Right ventricle myocardium inferior (tissue), 1 donor: ENCODE data around the gene PER1. TPM values are rescaled to one million over a fixed set of nuclear protein-coding genes. Genes with fewer than 3 reads are reported as not detected.
"Not testable (repeated sequence)": the region's sequence is repeated elsewhere in the genome, so short reads cannot be mapped to it uniquely, and the experiment has no call there.

Experiments
- ATAC-seq: fragments of 200-7000 bp; cut with Tn5 transposase; one replicate; pipeline ENCODE4 v1.9.1; 2020; ENCODE audit warnings: mild to moderate bottlenecking, moderate library complexity
- DNase-seq: peaks from one replicate; pipeline ENCODE4 v3.0.0; 2021; ENCODE audit errors: missing footprints
- intact Hi-C: fragments of 100-400 bp; cut with DNase I; formaldehyde crosslinking; loops from one replicate; pipeline ENCODE4 v1.11.0; 2022
- total RNA-seq: library from RNA; stranded (reverse); fragmentation: NEBNext Ultra II Directional; extraction: Animal tissue kit (Norgen Biotek cat#: 25700); gene quantifications from one replicate; pipeline ENCODE4 v1.2.1, GENCODE V29; 2021
- donor health status: DM: no; HTN: yes; CAD: no; lungs with severe emphysema.

The PER1 gene
- total RNA-seq, 1 donor from 2014 or later = 124 TPM

- intact Hi-C loops = loop anchor here (2.0 kb wide), 2 partner anchors 57 to 105 kb away; no protein-coding TSS in a partner anchor
- DNase-seq (no peak), ATAC-seq (no peak)
Observed at GRCh38 chr17:8117980-8118768, 34.0 kb downstream of the PER1 start, which contains the start of gene ALOXE3. TSS of gene ALOXE3 (minus strand) at chr17:8118514. CDS start at chr17:8117990, 524 bp downstream.

- ATAC-seq = no peak
- DNase-seq = no peak
- intact Hi-C loops = no loop called here
Observed at GRCh38 chr17:8117367-8117979, 34.7 kb downstream of the PER1 start.

GRCh38 chr17:8116776-8117175 is 35.4 kb downstream of the PER1 start:
- ATAC-seq = no peak
- intact Hi-C loops = no loop called here
- DNase-seq = no peak

- no peak for DNase-seq
- no peak for ATAC-seq
- intact Hi-C loops = loop anchor here (5.0 kb wide), 1 partner anchor 39 kb away; no protein-coding TSS in a partner anchor
Observed at GRCh38 chr17:8110907-8111306, 41.3 kb downstream of the PER1 start.

GRCh38 chr17:8110456-8110804 is 41.8 kb downstream of the PER1 start:
- intact Hi-C loops = loop anchor here (5.0 kb wide), 1 partner anchor 38 kb away; no protein-coding TSS in a partner anchor
- DNase-seq (no peak), ATAC-seq (no peak)

GRCh38 chr17:8109661-8110455 is 42.3 kb downstream of the PER1 start:
- intact Hi-C loops = loop anchor here (5.0 kb wide), 1 partner anchor 38 kb away; no protein-coding TSS in a partner anchor
- ATAC-seq = peak; percentile 56
- peak; percentile 88 for DNase-seq

GRCh38 chr17:8108972-8109660 is 43.1 kb downstream of the PER1 start:
- intact Hi-C loops = no loop called here
- no peak for ATAC-seq
- no peak for DNase-seq

- DNase-seq, ATAC-seq, intact Hi-C loops: not testable (repeated sequence)
Observed at GRCh38 chr17:8106980-8107379, 45.2 kb downstream of the PER1 start.

GRCh38 chr17:8105957-8106398 is 46.2 kb downstream of the PER1 start:
- intact Hi-C loops = no loop called here
- ATAC-seq (no peak), DNase-seq (no peak)

- DNase-seq (no peak), ATAC-seq (no peak)
- intact Hi-C loops = no loop called here
Observed at GRCh38 chr17:8104911-8105310, 47.3 kb downstream of the PER1 start.

- intact Hi-C loops = no loop called here
- no peak for DNase-seq
- no peak for ATAC-seq
Observed at GRCh38 chr17:8103549-8103948, 48.7 kb downstream of the PER1 start.

- intact Hi-C loops = no loop called here
Observed at GRCh38 chr17:8101721-8102120, 50.5 kb downstream of the PER1 start.

GRCh38 chr17:8100763-8101162 is 51.4 kb downstream of the PER1 start:
- intact Hi-C loops = no loop called here
- no peak for ATAC-seq
- DNase-seq = no peak

More at GRCh38 chr17:8101721-8102120, 50.5 kb downstream of the PER1 start:
- ATAC-seq (no peak), DNase-seq (no peak)

GRCh38 chr17:8100111-8100510 is 52.1 kb downstream of the PER1 start:
- intact Hi-C loops = no loop called here
- no peak for DNase-seq
- ATAC-seq = no peak

GRCh38 chr17:8096541-8096940 is 55.7 kb downstream of the PER1 start:
- intact Hi-C loops = no loop called here
- DNase-seq = no peak
- no peak for ATAC-seq

- no peak for ATAC-seq
- intact Hi-C loops = no loop called here
- no peak for DNase-seq
Observed at GRCh38 chr17:8095361-8095760, 56.8 kb downstream of the PER1 start.

- DNase-seq = no peak
- ATAC-seq = no peak
- intact Hi-C loops = loop anchor here (5.0 kb wide), 1 partner anchor 211 kb away; no protein-coding TSS in a partner anchor
Observed at GRCh38 chr17:8091033-8091687, 61.0 kb downstream of the PER1 start.
